Measurements from ENCODE around the gene S100P. TPM values are rescaled to one million over a fixed set of nuclear protein-coding genes. Genes with fewer than 3 reads are reported as not detected.

S100P gene
- total RNA-seq, 1 experiment from 2014 or later, result 0.45 TPM

DNA sequence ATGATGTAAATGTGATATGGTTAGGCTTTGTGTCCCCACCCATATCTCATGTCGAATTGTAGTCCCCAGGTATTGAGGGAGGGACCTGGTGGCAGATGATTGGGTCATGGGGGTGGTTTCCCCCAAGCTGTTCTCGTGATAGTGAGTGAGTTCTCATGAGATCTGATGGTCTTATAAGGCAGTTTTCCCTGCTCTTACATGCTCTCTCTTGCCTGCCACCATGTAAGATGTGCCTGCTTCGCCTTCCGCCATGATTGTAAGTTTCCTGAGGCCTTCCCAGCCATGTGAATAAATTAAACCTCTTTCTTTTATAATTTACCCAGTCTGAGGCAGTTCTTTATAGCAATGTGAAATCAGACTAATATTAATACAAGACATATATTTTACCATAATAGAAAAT is 46.2 kb downstream of the S100P start:
- ChIA-PET POLR2A (ENCODE audit: low non-redundant PET) (no interaction called here), CTCF (no interaction called here)
- no TSS peak for BruUV-seq (replicated peaks)
- Histone ChIP-seq H3K27me3 (replicated peaks; ENCODE audit: insufficient read depth, low read depth, low read length, poor library complexity) (no peaks in the 10 kb centered on the region), H3K36me3 (ENCODE audit: insufficient read depth, low read length, poor library complexity, severe bottlenecking) (no peaks in the 10 kb centered on the region), H3K4me3 (ENCODE audit: low read depth, low read length, poor library complexity, severe bottlenecking) (no peak overlapping the region), H3K4me1 (ENCODE audit: insufficient read depth, low read length, poor library complexity, severe bottlenecking) (no peaks in the 10 kb centered on the region), H3K9me3 (ENCODE audit: low read depth, low read length, poor library complexity, severe bottlenecking) (peaks cover 3% of the 10 kb centered on the region), H3K27ac (ENCODE audit: low read depth, low read length, poor library complexity, severe bottlenecking) (no peak overlapping the region)
- DNase-seq (ENCODE audit: low spot score), result no peak
- TF ChIP-seq EZH2 (IDR thresholded peaks at IDR 0.05; ENCODE audit: borderline replicate concordance, low read depth, low read length, poor library complexity, severe bottlenecking), result no peak
- TF ChIP-seq, protein P1, sequence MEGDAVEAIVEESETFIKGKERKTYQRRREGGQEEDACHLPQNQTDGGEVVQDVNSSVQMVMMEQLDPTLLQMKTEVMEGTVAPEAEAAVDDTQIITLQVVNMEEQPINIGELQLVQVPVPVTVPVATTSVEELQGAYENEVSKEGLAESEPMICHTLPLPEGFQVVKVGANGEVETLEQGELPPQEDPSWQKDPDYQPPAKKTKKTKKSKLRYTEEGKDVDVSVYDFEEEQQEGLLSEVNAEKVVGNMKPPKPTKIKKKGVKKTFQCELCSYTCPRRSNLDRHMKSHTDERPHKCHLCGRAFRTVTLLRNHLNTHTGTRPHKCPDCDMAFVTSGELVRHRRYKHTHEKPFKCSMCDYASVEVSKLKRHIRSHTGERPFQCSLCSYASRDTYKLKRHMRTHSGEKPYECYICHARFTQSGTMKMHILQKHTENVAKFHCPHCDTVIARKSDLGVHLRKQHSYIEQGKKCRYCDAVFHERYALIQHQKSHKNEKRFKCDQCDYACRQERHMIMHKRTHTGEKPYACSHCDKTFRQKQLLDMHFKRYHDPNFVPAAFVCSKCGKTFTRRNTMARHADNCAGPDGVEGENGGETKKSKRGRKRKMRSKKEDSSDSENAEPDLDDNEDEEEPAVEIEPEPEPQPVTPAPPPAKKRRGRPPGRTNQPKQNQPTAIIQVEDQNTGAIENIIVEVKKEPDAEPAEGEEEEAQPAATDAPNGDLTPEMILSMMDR (conservative IDR thresholded peaks at IDR 0.05; ENCODE audit: low read depth, low read length), result no peak
- intact Hi-C loops (cut with micrococcal nuclease; ENCODE audit: unreplicated experiment), result no loop called here

DNA sequence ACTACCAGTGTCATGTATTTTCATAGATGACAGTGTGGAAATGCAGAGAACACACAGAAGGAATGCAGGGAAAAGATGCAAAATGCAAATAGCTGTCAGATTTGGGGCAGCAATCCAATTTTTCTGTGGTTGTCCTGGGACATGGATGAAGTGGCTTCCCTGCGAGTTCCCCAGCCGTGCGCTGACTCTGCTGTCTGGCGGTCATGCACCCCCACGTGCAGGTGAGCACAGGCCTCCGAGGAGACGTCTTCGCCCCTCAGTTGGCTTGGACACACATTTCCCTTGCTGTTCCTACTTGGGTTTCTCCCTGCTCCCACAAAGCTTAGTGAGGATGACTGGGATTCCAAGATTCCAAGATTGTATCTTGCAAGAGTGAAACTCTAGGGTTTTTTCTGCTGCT is 46.7 kb downstream of the S100P start:
- no peak for DNase-seq (ENCODE audit: low spot score)
- H3K27ac ChIP-seq (ENCODE audit: low read depth, low read length, poor library complexity, severe bottlenecking), result no peak overlapping the region
- ChIA-PET CTCF (no interaction called here), POLR2A (ENCODE audit: low non-redundant PET) (no interaction called here)
- no TSS peak for BruUV-seq (replicated peaks)
- H3K4me3 ChIP-seq (ENCODE audit: low read depth, low read length, poor library complexity, severe bottlenecking), result no peak overlapping the region
- no peaks in the 10 kb centered on the region for H3K27me3 ChIP-seq (replicated peaks; ENCODE audit: insufficient read depth, low read depth, low read length, poor library complexity)
- H3K9me3 ChIP-seq (ENCODE audit: low read depth, low read length, poor library complexity, severe bottlenecking), result peaks cover 3% of the 10 kb centered on the region
- H3K36me3 ChIP-seq (ENCODE audit: insufficient read depth, low read length, poor library complexity, severe bottlenecking), result no peaks in the 10 kb centered on the region
- TF ChIP-seq, protein P1 (conservative IDR thresholded peaks at IDR 0.05; ENCODE audit: low read depth, low read length), result no peak
- TF ChIP-seq EZH2 (IDR thresholded peaks at IDR 0.05; ENCODE audit: borderline replicate concordance, low read depth, low read length, poor library complexity, severe bottlenecking), result no peak
- intact Hi-C loops (cut with micrococcal nuclease; ENCODE audit: unreplicated experiment), result no loop called here
- no peaks in the 10 kb centered on the region for H3K4me1 ChIP-seq (ENCODE audit: insufficient read depth, low read length, poor library complexity, severe bottlenecking)

DNA sequence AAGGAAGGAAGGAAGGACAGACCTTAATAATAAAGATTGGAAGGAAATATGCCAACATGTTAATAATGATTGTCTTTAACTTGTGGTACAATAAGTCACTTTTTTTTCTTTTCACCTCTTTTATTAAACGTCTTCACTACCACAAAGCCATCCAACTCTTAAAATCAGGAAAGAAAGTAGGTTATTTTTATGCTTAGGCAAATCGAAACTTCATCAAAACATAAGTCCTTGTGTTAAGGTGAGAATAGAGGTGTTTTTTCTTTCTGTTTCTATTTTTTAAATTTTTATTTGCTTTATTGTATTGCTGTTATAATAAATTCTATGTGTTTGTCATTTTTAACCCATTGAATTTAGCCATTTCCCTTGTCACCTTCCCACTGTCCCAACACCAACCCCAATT is 48.8 kb downstream of the S100P start:
- BruUV-seq (replicated peaks), result no TSS peak

More for the DNA sequence above, 48.8 kb downstream of the S100P start:
- Histone ChIP-seq H3K4me3 (ENCODE audit: low read depth, low read length, poor library complexity, severe bottlenecking) (no peak overlapping the region), H3K4me1 (ENCODE audit: insufficient read depth, low read length, poor library complexity, severe bottlenecking) (no peaks in the 10 kb centered on the region), H3K27ac (ENCODE audit: low read depth, low read length, poor library complexity, severe bottlenecking) (no peak overlapping the region), H3K27me3 (replicated peaks; ENCODE audit: insufficient read depth, low read depth, low read length, poor library complexity) (no peaks in the 10 kb centered on the region), H3K36me3 (ENCODE audit: insufficient read depth, low read length, poor library complexity, severe bottlenecking) (no peaks in the 10 kb centered on the region), H3K9me3 (ENCODE audit: low read depth, low read length, poor library complexity, severe bottlenecking) (peaks cover 3% of the 10 kb centered on the region)
- POLR2A ChIA-PET (ENCODE audit: low non-redundant PET), result no interaction called here
- CTCF ChIA-PET, result no interaction called here
- no peak for DNase-seq (ENCODE audit: low spot score)
- intact Hi-C loops (cut with micrococcal nuclease; ENCODE audit: unreplicated experiment), result no loop called here
- TF ChIP-seq, protein P1 (conservative IDR thresholded peaks at IDR 0.05; ENCODE audit: low read depth, low read length), result no peak
- TF ChIP-seq EZH2 (IDR thresholded peaks at IDR 0.05; ENCODE audit: borderline replicate concordance, low read depth, low read length, poor library complexity, severe bottlenecking), result no peak

Measured in A673 (cell line).